HCT116 (cell line): ENCODE results near the gene MRPL24. TPM values are rescaled to one million over a fixed set of nuclear protein-coding genes. Genes with fewer than 3 reads are reported as not detected.

Experiments
- ATAC-seq: fragments of 200-7000 bp; cut with Tn5 transposase; 2 replicates; pipeline ENCODE4 v1.9.1; 2020; ENCODE audit warnings: mild to moderate bottlenecking, moderate library complexity
- BruUV-seq: library from RNA; stranded (reverse); fragments of 400-500 nt; replicated peaks from 2 replicates; lab custom pipeline; 2021; lab: Mats Ljungman, UMichigan
- CTCF ChIA-PET: fragments of 300-600 bp; sonication (Branson Sonifier 250); formaldehyde crosslinking; loops from one replicate; lab custom pipeline; 2021; ENCODE audit warnings: antibody characterized with exemption; lab: Charles Lee
- POLR2A ChIA-PET: fragments of 300-600, 350-600 bp; sonication (Branson Sonifier 250); formaldehyde crosslinking; loops from one replicate; lab custom pipeline; 2021; ENCODE audit warnings: antibody characterized with exemption; lab: Charles Lee
- RAD21 ChIA-PET, 2 experiments: fragments of 300-600 bp; sonication (Branson Sonifier 250); formaldehyde crosslinking; loops; one replicate each; lab custom pipeline; 2023; ENCODE audit warnings: low total read pairs in 2 of 2; ENCODE audit not compliant: uncharacterized antibody in 2 of 2, unreplicated experiment in 2 of 2, low non-redundant PET in 1 of 2; lab: Charles Lee
- DNase-seq: peaks from one replicate; pipeline ENCODE4 v3.0.0-alpha.2; 2010; ENCODE audit warnings: low read depth, low spot score
- H2AFZ ChIP-seq: fragments of 200-600 bp; shearing (Covaris generic), sonication (generic); 2 replicates; pipeline ENCODE4 v1.6.1; 2017; ENCODE audit warnings: low read depth, mixed run types, mixed read lengths, antibody characterized with exemption, low read length; ENCODE audit not compliant: poor library complexity, severe bottlenecking
- H3K27ac ChIP-seq: 2 replicates; pipeline ENCODE4 v1.5.1; 2012; ENCODE audit warnings: low read depth, low read length
- H3K27me3 ChIP-seq: fragments of 200-600 bp; sonication (generic); 2 replicates; pipeline ENCODE4 v1.6.1; 2016; ENCODE audit warnings: mixed run types, low read length, mixed read lengths; ENCODE audit not compliant: insufficient read depth
- H3K36me3 ChIP-seq, 2 experiments: fragments of 200-500 bp in 1 of 2; fragments of 200-600 bp in 1 of 2; sonication (Bioruptor generic) in 1 of 2; sonication (generic) in 1 of 2; 2 replicates each; pipeline versions ENCODE4 v1.5.1 to v1.6.1; 2014 to 2016; ENCODE audit warnings: low read length in 2 of 2, inconsistent platforms in 1 of 2, mixed read lengths in 1 of 2, mixed run types in 1 of 2; ENCODE audit not compliant: insufficient read depth in 2 of 2, control insufficient read depth in 1 of 2
- H3K4me1 ChIP-seq, 2 experiments: fragments of 200-600 bp in 1 of 2; sonication (generic) in 1 of 2; 2 replicates each; pipeline versions ENCODE4 v1.5.1 to v1.6.1; 2012 to 2017; ENCODE audit warnings: low read length in 2 of 2, inconsistent platforms in 1 of 2, mild to moderate bottlenecking in 1 of 2, mixed read lengths in 1 of 2, mixed run types in 1 of 2, moderate library complexity in 1 of 2; ENCODE audit not compliant: insufficient read depth in 2 of 2, control insufficient read depth in 1 of 2
- H3K4me2 ChIP-seq: fragments of 200-600 bp; sonication (generic); 2 replicates; pipeline ENCODE4 v1.6.1; 2017; ENCODE audit warnings: mixed run types, low read length, mixed read lengths
- H3K4me3 ChIP-seq, 2 experiments: fragments of 200-600 bp in 1 of 2; sonication (generic) in 1 of 2; replicated peaks in 1 of 2; 2 replicates each; pipeline ENCODE4 v1.5.1; 2011 to 2016; ENCODE audit warnings: low read length in 2 of 2, control low read depth in 1 of 2, low read depth in 1 of 2, mild to moderate bottlenecking in 1 of 2, mixed read lengths in 1 of 2, mixed run types in 1 of 2
- H3K79me2 ChIP-seq: fragments of 200-600 bp; sonication (generic); 2 replicates; pipeline ENCODE4 v1.6.1; 2017; ENCODE audit warnings: mild to moderate bottlenecking, mixed run types, low read length, moderate library complexity, mixed read lengths; ENCODE audit not compliant: insufficient read depth
- H3K9ac ChIP-seq: fragments of 200-600 bp; sonication (generic); 2 replicates; pipeline ENCODE4 v1.6.1; 2016; ENCODE audit warnings: low read length, mixed read lengths
- H3K9me2 ChIP-seq: fragments of 200-600 bp; sonication (generic), shearing (Covaris generic); 2 replicates; pipeline ENCODE4 v1.6.1; 2017; ENCODE audit warnings: mixed run types, mild to moderate bottlenecking, moderate library complexity; ENCODE audit not compliant: insufficient read depth
- H3K9me3 ChIP-seq, 2 experiments: fragments of 200-500 bp in 1 of 2; fragments of 200-600 bp in 1 of 2; sonication (Bioruptor generic) in 1 of 2; sonication (generic) in 1 of 2; 2 replicates each; pipeline ENCODE4 v1.6.1; 2014 to 2017; ENCODE audit warnings: low read length in 2 of 2, mixed read lengths in 2 of 2, inconsistent platforms in 1 of 2, low read depth in 1 of 2, mild to moderate bottlenecking in 1 of 2, mixed run types in 1 of 2, moderate library complexity in 1 of 2; ENCODE audit not compliant: control insufficient read depth in 1 of 2, insufficient read depth in 1 of 2
- H4K20me1 ChIP-seq: fragments of 200-600 bp; sonication (generic), shearing (Covaris generic); 2 replicates; pipeline ENCODE4 v1.6.1; 2017; ENCODE audit warnings: mixed run types, mild to moderate bottlenecking, moderate library complexity; ENCODE audit not compliant: insufficient read depth
- CBX3 ChIP-seq: IDR thresholded peaks from 2 replicates; pipeline ENCODE4 v1.6.1; 2012; ENCODE audit warnings: low read depth
- CEBPB ChIP-seq: IDR thresholded peaks from 2 replicates; pipeline ENCODE4 v1.6.1; 2012; ENCODE audit warnings: low read depth
- EGR1 ChIP-seq: IDR thresholded peaks from 2 replicates; pipeline ENCODE4 v1.6.1; 2012; ENCODE audit warnings: low read depth
- ELF1 ChIP-seq: IDR thresholded peaks from 2 replicates; pipeline ENCODE4 v1.6.1; 2012; ENCODE audit warnings: low read depth, borderline replicate concordance
- EZH2 ChIP-seq: fragments of 200-600 bp; sonication (generic); IDR thresholded peaks from 2 replicates; pipeline ENCODE4 v1.6.1; 2017; ENCODE audit warnings: antibody characterized with exemption, mixed run types
- EZH2phosphoT487 ChIP-seq: fragments of 200-600 bp; IDR thresholded peaks from 2 replicates; pipeline ENCODE4 v1.6.1; 2018; ENCODE audit warnings: antibody characterized with exemption, borderline replicate concordance
- FOSL1 ChIP-seq: IDR thresholded peaks from 2 replicates; pipeline ENCODE4 v1.6.1; 2012; ENCODE audit warnings: low read depth
- JUND ChIP-seq: IDR thresholded peaks from 2 replicates; pipeline ENCODE4 v1.6.1; 2012
- SP1 ChIP-seq: IDR thresholded peaks from 2 replicates; pipeline ENCODE4 v1.6.1; 2012; ENCODE audit warnings: low read depth
- SRF ChIP-seq: IDR thresholded peaks from 2 replicates; pipeline ENCODE4 v1.6.1; 2012; ENCODE audit warnings: low read depth
- TCF7L2 ChIP-seq: IDR thresholded peaks from 2 replicates; pipeline ENCODE4 v1.7.0; 2011; ENCODE audit warnings: borderline replicate concordance, inconsistent platforms; ENCODE audit not compliant: insufficient read depth, insufficient read length; ENCODE audit errors: extremely low read depth
- YY1 ChIP-seq: IDR thresholded peaks from 2 replicates; pipeline ENCODE4 v1.6.1; 2011; ENCODE audit warnings: low read length, low read depth, moderate library complexity, mild to moderate bottlenecking; ENCODE audit not compliant: insufficient replicate concordance; ENCODE audit errors: extremely low read depth
- ZFX ChIP-seq: fragments of 450-650 bp; IDR thresholded peaks from 2 replicates; pipeline ENCODE4 v1.6.1; 2017
- intact Hi-C: fragments of 100-400 bp; cut with micrococcal nuclease; formaldehyde crosslinking; loops from 2 replicates; pipeline ENCODE4 v1.10.0; 2022
- total RNA-seq: library from RNA; stranded (reverse); gene quantifications from one replicate; pipeline ENCODE4 v1.2.1, GENCODE V29; 2021; ENCODE audit not compliant: unreplicated experiment
- TF ChIP-seq, protein P1 (sequence below), 3 experiments: fragments of 200-600 bp in 1 of 3; sonication (generic) in 1 of 3; IDR thresholded peaks in 2 of 3; conservative IDR thresholded peaks in 1 of 3; 2 replicates each; pipeline ENCODE4 v1.5.1; 2012 to 2017; ENCODE audit warnings: low read depth in 2 of 3, low read length in 2 of 3, antibody characterized with exemption in 1 of 3, borderline replicate concordance in 1 of 3, control low read depth in 1 of 3, mild to moderate bottlenecking in 1 of 3, mixed read lengths in 1 of 3, mixed run types in 1 of 3, moderate library complexity in 1 of 3; ENCODE audit not compliant: insufficient read depth in 1 of 3
- TF ChIP-seq, protein P2 (sequence below): IDR thresholded peaks from 2 replicates; pipeline ENCODE4 v1.6.1; 2012
- TF ChIP-seq, protein P3 (sequence below): IDR thresholded peaks from 2 replicates; pipeline ENCODE4 v1.6.1; 2012; ENCODE audit warnings: low read depth

MRPL24 gene
- total RNA-seq, 1 experiment from 2014 or later = 111 TPM

DNA sequence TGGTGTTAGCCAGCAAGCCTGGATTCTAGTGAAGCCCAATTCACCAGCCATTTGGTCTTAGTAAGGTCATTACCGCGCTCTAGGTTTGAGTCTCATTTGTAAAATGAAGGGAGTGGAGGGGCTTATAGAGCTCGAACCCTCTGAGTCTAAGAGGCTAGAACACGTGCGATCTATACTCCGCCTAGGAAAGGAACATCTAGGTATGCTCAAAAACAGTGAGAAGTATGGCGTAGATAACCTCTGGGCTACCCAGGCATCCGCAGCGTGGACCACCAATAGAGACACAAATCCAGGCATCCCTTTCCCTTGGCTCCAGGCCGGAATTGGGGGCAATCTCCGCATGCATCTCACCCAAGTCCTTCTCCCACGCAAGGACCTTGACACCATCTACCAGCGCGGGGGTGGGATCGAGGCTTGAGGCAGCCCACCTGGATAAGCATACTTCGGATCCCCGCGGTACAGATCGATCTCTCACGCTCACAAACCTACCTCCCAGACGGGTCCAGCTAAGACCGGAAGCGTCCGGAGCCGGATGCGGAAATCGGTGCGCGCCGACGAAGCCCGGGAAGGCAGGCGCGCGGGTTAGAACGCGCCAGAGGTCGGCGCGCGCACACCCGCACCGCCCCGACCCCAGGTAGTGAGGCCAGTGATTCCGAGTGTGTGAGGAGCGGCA is 12.8 kb downstream of the MRPL24 start, which contains the start of gene METTL25B (continued):
- no peak for TF ChIP-seq EGR1
- TF ChIP-seq, all 23 proteins: peak for 0

DNA sequence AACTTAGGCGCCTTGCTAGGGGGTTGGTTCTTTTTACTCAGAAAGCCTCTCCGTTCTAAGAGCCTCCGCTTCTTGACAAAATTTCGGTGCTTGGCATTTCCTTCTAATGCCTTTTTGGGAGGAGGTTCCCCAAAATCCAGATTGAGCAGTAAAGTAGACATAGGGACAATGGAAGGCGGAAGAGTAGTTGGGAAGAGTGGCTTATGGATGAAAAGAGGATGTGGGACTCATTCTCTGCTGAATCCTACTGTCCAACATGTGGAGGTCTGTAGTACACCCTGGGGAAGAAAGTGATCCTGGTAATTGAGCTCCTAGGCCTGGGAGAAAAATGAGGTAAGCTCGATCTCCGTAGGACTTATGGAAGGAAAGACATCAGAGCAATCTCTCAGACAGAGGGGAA is 13.4 kb downstream of the MRPL24 start:
- POLR2A ChIA-PET = interaction anchor here (1.3 to 4.9 kb wide), 7 partner anchors 12 to 132 kb away, joined by 3 to 69 read pairs (median 10); partner anchors contain the start of genes MRPL24 and PRCC
- intact Hi-C loops = no loop called here
- peak overlapping the region; percentile 81 for H3K27ac ChIP-seq
- peaks cover 15% of the 10 kb centered on the region; the same call in 1 of the 2 replicates for H4K20me1 ChIP-seq
- H3K9me2 ChIP-seq = no peaks in the 10 kb centered on the region
- no peaks in the 10 kb centered on the region for H3K27me3 ChIP-seq
- no peak overlapping the region for H2AFZ ChIP-seq
- peaks cover 70% of the 10 kb centered on the region for H3K79me2 ChIP-seq
- H3K4me2 ChIP-seq = peak overlapping the region; percentile 95
- ATAC-seq = no peak
- BruUV-seq = no TSS peak
- H3K4me1 ChIP-seq = peaks cover 24 to 34% of the 10 kb centered on the region in 2 experiments
- peaks cover 19 to 32% of the 10 kb centered on the region in 2 experiments for H3K36me3 ChIP-seq
- peak overlapping the region; percentile 92 to 93 for H3K4me3 ChIP-seq
- RAD21 ChIA-PET = interaction anchor here (1.1 to 3.1 kb wide), 4 partner anchors 24 to 133 kb away, joined by 3 to 67 read pairs (median 38); partner anchors contain the start of genes HDGF (in 1 of the 2) and NTRK1 (in 1 of the 2)
- no peaks in the 10 kb centered on the region for H3K9me3 ChIP-seq
- no peak for DNase-seq
- peak overlapping the region; percentile 93 for H3K9ac ChIP-seq
- CTCF ChIA-PET = interaction anchor here (1.0 to 10.8 kb wide), 17 partner anchors 10 to 165 kb away, joined by 3 to 508 read pairs (median 12); partner anchors contain the start of genes CRABP2, HDGF, INSRR and MRPL24
- TF ChIP-seq FOSL1 = no peak
- no peak for TF ChIP-seq EGR1
- TF ChIP-seq, protein P1, sequence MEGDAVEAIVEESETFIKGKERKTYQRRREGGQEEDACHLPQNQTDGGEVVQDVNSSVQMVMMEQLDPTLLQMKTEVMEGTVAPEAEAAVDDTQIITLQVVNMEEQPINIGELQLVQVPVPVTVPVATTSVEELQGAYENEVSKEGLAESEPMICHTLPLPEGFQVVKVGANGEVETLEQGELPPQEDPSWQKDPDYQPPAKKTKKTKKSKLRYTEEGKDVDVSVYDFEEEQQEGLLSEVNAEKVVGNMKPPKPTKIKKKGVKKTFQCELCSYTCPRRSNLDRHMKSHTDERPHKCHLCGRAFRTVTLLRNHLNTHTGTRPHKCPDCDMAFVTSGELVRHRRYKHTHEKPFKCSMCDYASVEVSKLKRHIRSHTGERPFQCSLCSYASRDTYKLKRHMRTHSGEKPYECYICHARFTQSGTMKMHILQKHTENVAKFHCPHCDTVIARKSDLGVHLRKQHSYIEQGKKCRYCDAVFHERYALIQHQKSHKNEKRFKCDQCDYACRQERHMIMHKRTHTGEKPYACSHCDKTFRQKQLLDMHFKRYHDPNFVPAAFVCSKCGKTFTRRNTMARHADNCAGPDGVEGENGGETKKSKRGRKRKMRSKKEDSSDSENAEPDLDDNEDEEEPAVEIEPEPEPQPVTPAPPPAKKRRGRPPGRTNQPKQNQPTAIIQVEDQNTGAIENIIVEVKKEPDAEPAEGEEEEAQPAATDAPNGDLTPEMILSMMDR (IDR thresholded peaks at IDR 0.05 in 2 of 3, conservative IDR thresholded peaks at IDR 0.05 in 1 of 3; ENCODE audit: borderline replicate concordance in 1 of 3, insufficient read depth in 1 of 3, low read depth in 2 of 3, low read length in 2 of 3) = no peak
- TF ChIP-seq YY1 = no peak
- no peak for TF ChIP-seq TCF7L2
- TF ChIP-seq EZH2 = no peak
- no peak for TF ChIP-seq SRF
- TF ChIP-seq ELF1 = no peak
- no peak for TF ChIP-seq SP1
- no peak for TF ChIP-seq ZFX
- no peak for TF ChIP-seq EZH2phosphoT487
- no peak for TF ChIP-seq CEBPB
- no peak for TF ChIP-seq JUND
- TF ChIP-seq CBX3 = no peak
- TF ChIP-seq, protein P2, sequence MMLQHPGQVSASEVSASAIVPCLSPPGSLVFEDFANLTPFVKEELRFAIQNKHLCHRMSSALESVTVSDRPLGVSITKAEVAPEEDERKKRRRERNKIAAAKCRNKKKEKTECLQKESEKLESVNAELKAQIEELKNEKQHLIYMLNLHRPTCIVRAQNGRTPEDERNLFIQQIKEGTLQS = no peak
- TF ChIP-seq, protein P3, sequence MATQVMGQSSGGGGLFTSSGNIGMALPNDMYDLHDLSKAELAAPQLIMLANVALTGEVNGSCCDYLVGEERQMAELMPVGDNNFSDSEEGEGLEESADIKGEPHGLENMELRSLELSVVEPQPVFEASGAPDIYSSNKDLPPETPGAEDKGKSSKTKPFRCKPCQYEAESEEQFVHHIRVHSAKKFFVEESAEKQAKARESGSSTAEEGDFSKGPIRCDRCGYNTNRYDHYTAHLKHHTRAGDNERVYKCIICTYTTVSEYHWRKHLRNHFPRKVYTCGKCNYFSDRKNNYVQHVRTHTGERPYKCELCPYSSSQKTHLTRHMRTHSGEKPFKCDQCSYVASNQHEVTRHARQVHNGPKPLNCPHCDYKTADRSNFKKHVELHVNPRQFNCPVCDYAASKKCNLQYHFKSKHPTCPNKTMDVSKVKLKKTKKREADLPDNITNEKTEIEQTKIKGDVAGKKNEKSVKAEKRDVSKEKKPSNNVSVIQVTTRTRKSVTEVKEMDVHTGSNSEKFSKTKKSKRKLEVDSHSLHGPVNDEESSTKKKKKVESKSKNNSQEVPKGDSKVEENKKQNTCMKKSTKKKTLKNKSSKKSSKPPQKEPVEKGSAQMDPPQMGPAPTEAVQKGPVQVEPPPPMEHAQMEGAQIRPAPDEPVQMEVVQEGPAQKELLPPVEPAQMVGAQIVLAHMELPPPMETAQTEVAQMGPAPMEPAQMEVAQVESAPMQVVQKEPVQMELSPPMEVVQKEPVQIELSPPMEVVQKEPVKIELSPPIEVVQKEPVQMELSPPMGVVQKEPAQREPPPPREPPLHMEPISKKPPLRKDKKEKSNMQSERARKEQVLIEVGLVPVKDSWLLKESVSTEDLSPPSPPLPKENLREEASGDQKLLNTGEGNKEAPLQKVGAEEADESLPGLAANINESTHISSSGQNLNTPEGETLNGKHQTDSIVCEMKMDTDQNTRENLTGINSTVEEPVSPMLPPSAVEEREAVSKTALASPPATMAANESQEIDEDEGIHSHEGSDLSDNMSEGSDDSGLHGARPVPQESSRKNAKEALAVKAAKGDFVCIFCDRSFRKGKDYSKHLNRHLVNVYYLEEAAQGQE = no peak
